Heart left ventricle (tissue), 13 donors: Measurements from ENCODE around the gene TNS3.

Source experiments
- POLR2A ChIP-seq, 2 donors: fragments of 450-650 bp; IDR thresholded peaks; one replicate each; pipeline ENCODE4 v1.6.1; 2017; ENCODE audit warnings: antibody characterized with exemption in 2 of 2, mild to moderate bottlenecking in 2 of 2, moderate library complexity in 2 of 2
- TF ChIP-seq, protein P1 (sequence below), 12 donors: fragments of 200-600 bp; sonication (generic) in 4 of 12; IDR thresholded peaks; one replicate each; pipeline versions ENCODE4 v1.5.0 to v1.8.0; 2018 to 2022; ENCODE audit warnings: antibody characterized with exemption in 12 of 12, mild to moderate bottlenecking in 5 of 12
- donor health status: ischemic (EF 13 %, LVEDD 7.1; RV severe dilation, severe dysfunction).
- donor health status: DM: no; HTN: yes; CAD: no.
- donor health status: DM: no; HTN: no; CAD: no.
- donor health status: ischemic (EF 25% LVEDD 6.9; RV normal size, moderate dysfunction).
- donor health status: ischemic (EF 25% LVEDD 5.7; RV mildly dilated, moderate dysfunction).
- donor health status: ischemic (EF 35%, LVEDD 5.7; RV mildly dilated, moderate dysfunction).
- donor health status: nonischemic (EF 11% LVEDD 7.7; RV severe dilation, severe dysfunction).
- donor health status: DM: yes; HTN: yes; CAD: no.
- donor health status: PGD.
- donor health status: ischemic (EF 29% LVEDD 5.4; RV normal size, mild dysfunction).
- donor health status: nonischemic (EF 23%, LVEDD 6.1; RV moderate dilation, normal function).

DNA sequence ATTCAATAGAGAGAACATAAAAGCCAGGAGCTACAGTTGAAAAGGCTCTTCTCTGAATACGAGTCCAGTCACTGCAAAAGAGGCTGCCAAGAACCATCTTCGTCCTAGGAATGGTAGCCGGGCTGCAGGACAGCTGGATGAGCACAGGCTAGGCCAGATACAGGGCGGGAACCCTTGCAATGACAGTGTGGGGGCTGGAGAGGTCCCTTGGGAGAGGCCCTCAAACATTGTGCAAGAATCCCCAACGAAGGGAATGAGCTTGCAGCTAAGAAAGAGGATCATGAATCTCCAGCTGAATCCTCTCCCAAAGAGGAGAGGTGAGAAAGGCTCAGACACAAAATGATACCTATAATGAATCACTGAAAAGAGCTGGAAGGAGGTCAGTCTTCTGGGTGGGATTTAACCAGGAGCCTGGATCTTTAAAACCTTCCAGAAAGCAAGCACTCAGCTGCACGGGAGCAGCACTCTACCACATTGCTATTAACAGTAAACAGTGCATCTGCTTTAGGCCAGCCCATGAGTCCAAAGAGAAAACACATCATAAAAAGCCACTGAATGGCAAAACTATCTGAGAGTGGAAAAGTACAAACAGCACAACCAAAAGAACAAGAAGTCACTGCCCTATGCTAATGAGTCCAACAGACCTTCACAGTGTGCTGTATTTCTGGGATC is 287.9 kb downstream of the TNS3 start:
- TF ChIP-seq, protein P1, sequence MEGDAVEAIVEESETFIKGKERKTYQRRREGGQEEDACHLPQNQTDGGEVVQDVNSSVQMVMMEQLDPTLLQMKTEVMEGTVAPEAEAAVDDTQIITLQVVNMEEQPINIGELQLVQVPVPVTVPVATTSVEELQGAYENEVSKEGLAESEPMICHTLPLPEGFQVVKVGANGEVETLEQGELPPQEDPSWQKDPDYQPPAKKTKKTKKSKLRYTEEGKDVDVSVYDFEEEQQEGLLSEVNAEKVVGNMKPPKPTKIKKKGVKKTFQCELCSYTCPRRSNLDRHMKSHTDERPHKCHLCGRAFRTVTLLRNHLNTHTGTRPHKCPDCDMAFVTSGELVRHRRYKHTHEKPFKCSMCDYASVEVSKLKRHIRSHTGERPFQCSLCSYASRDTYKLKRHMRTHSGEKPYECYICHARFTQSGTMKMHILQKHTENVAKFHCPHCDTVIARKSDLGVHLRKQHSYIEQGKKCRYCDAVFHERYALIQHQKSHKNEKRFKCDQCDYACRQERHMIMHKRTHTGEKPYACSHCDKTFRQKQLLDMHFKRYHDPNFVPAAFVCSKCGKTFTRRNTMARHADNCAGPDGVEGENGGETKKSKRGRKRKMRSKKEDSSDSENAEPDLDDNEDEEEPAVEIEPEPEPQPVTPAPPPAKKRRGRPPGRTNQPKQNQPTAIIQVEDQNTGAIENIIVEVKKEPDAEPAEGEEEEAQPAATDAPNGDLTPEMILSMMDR (IDR thresholded peaks at IDR 0.05) = no peak
- no peak for TF ChIP-seq POLR2A (IDR thresholded peaks at IDR 0.05)
